Activated naive CD4-positive, alpha-beta T cell treated with anti-CD3 and anti-CD28 coated beads for 36 hours (primary cell): ENCODE data around the gene FIGNL1. TPM values are rescaled to one million over a fixed set of nuclear protein-coding genes. Genes with fewer than 3 reads are reported as not detected.
A peak's percentile ranks its signal among the peaks of the same experiment; 100 is the strongest.

Source experiments
- CTCF ChIA-PET: fragments of 350-600 bp; sonication (Branson Sonifier 250); formaldehyde crosslinking; loops from one replicate; lab custom pipeline; 2021; ENCODE audit warnings: antibody characterized with exemption; lab: Charles Lee
- DNase-seq: peaks from one replicate; pipeline ENCODE4 v3.0.0-alpha.2; 2020
- H3K27ac Mint-ChIP-seq: one replicate; pipeline ENCODE4 v1.8.0; 2021; ENCODE audit warnings: mild to moderate bottlenecking, mixed read lengths
- H3K27me3 Mint-ChIP-seq: one replicate; pipeline ENCODE4 v1.8.0; 2021; ENCODE audit warnings: low read depth, mixed read lengths
- H3K36me3 Mint-ChIP-seq: one replicate; pipeline ENCODE4 v1.8.0; 2021; ENCODE audit warnings: low read depth, mixed read lengths
- H3K4me1 Mint-ChIP-seq: one replicate; pipeline ENCODE4 v1.8.0; 2021; ENCODE audit warnings: low read depth, mixed read lengths
- H3K4me3 Mint-ChIP-seq: one replicate; pipeline ENCODE4 v1.8.0; 2021; ENCODE audit warnings: mild to moderate bottlenecking, moderate library complexity, mixed read lengths
- H3K9me3 Mint-ChIP-seq: one replicate; pipeline ENCODE4 v1.8.0; 2021; ENCODE audit warnings: mixed read lengths
- intact Hi-C: fragments of 100-400 bp; cut with micrococcal nuclease; formaldehyde crosslinking; loops from one replicate; pipeline ENCODE4 v1.15.1; 2023
- total RNA-seq, 2 experiments: library from RNA; stranded (reverse); gene quantifications; one replicate each; pipeline ENCODE4 v1.2.3, GENCODE V29; 2021

The FIGNL1 gene
- total RNA-seq, 2 experiments from 2014 or later = 43.7 to 44.4 TPM

GRCh38 chr7:50423860-50424259 lies 26.3 kb downstream of the FIGNL1 start:
- no peaks in the 10 kb centered on the region for H3K36me3 Mint-ChIP-seq
- CTCF ChIA-PET = interaction anchor here (1.1 to 4.6 kb wide), 3 partner anchors 15 to 331 kb away, joined by 3 to 25 read pairs (median 4); partner anchors contain the start of gene ZPBP
- DNase-seq = no peak
- intact Hi-C loops = no loop called here
- H3K27me3 Mint-ChIP-seq = no peaks in the 10 kb centered on the region
- H3K9me3 Mint-ChIP-seq = no peaks in the 10 kb centered on the region
- no peak overlapping the region for H3K27ac Mint-ChIP-seq
- H3K4me3 Mint-ChIP-seq = no peak overlapping the region
- no peaks in the 10 kb centered on the region for H3K4me1 Mint-ChIP-seq

GRCh38 chr7:50422858-50423257 lies 27.3 kb downstream of the FIGNL1 start:
- Mint-ChIP-seq H3K27me3 (no peaks in the 10 kb centered on the region), H3K4me1 (no peaks in the 10 kb centered on the region), H3K9me3 (no peaks in the 10 kb centered on the region), H3K27ac (no peak overlapping the region), H3K36me3 (no peaks in the 10 kb centered on the region), H3K4me3 (no peak overlapping the region)
- intact Hi-C loops = no loop called here
- CTCF ChIA-PET = interaction anchor here (1.1 to 4.6 kb wide), 4 partner anchors 16 to 330 kb away, joined by 3 to 25 read pairs (median 4); partner anchors contain the start of gene ZPBP
- DNase-seq = no peak

- Mint-ChIP-seq H3K4me3 (no peak overlapping the region), H3K4me1 (peaks cover 17% of the 10 kb centered on the region), H3K36me3 (no peaks in the 10 kb centered on the region), H3K9me3 (no peaks in the 10 kb centered on the region), H3K27ac (no peak overlapping the region), H3K27me3 (no peaks in the 10 kb centered on the region)
- CTCF ChIA-PET = interaction anchor here (0.7 to 4.6 kb wide), 12 partner anchors 10 to 328 kb away, joined by 3 to 25 read pairs (median 6); partner anchors contain the start of gene ZPBP
- no peak for DNase-seq
- intact Hi-C loops = no loop called here
Observed at GRCh38 chr7:50421043-50421442, 29.1 kb downstream of the FIGNL1 start.

GRCh38 chr7:50418526-50419290 lies 31.4 kb downstream of the FIGNL1 start:
- CTCF ChIA-PET = interaction anchor here (0.6 to 5.1 kb wide), 52 partner anchors 9 to 397 kb away, joined by 3 to 106 read pairs (median 6); partner anchors contain the start of gene ZPBP
- H3K4me1 Mint-ChIP-seq = peaks cover 24% of the 10 kb centered on the region
- intact Hi-C loops = loop anchor here (1.0 kb wide), 8 partner anchors 21 to 326 kb away; no protein-coding TSS in a partner anchor
- no peak for DNase-seq
- no peak overlapping the region for H3K4me3 Mint-ChIP-seq
- no peak overlapping the region for H3K27ac Mint-ChIP-seq
- H3K36me3 Mint-ChIP-seq = no peaks in the 10 kb centered on the region
- no peaks in the 10 kb centered on the region for H3K9me3 Mint-ChIP-seq
- no peaks in the 10 kb centered on the region for H3K27me3 Mint-ChIP-seq

GRCh38 chr7:50418086-50418515 lies 32.0 kb downstream of the FIGNL1 start:
- no peaks in the 10 kb centered on the region for H3K36me3 Mint-ChIP-seq
- no peaks in the 10 kb centered on the region for H3K9me3 Mint-ChIP-seq
- CTCF ChIA-PET = interaction anchor here (0.6 to 5.1 kb wide), 63 partner anchors 8 to 397 kb away, joined by 3 to 106 read pairs (median 6); partner anchors contain the start of gene ZPBP
- H3K4me1 Mint-ChIP-seq = peaks cover 24% of the 10 kb centered on the region
- no peak overlapping the region for H3K4me3 Mint-ChIP-seq
- peak; percentile 92 for DNase-seq
- no peak overlapping the region for H3K27ac Mint-ChIP-seq
- intact Hi-C loops = loop anchor here (1.0 kb wide), 8 partner anchors 21 to 326 kb away; no protein-coding TSS in a partner anchor
- no peaks in the 10 kb centered on the region for H3K27me3 Mint-ChIP-seq

GRCh38 chr7:50416527-50417182 lies 33.5 kb downstream of the FIGNL1 start:
- Mint-ChIP-seq H3K4me1 (peaks cover 24% of the 10 kb centered on the region), H3K4me3 (peak overlapping the region; percentile 46), H3K9me3 (no peaks in the 10 kb centered on the region), H3K36me3 (no peaks in the 10 kb centered on the region), H3K27me3 (no peaks in the 10 kb centered on the region), H3K27ac (peak overlapping the region; percentile 19)
- CTCF ChIA-PET = interaction anchor here (0.6 to 5.1 kb wide), 32 partner anchors 9 to 724 kb away, joined by 3 to 106 read pairs (median 6); no protein-coding TSS in a partner anchor
- intact Hi-C loops = loop anchor here (1.0 to 2.0 kb wide), 3 partner anchors 23 to 100 kb away; no protein-coding TSS in a partner anchor
- no peak for DNase-seq

- Mint-ChIP-seq H3K36me3 (no peaks in the 10 kb centered on the region), H3K27me3 (no peaks in the 10 kb centered on the region), H3K27ac (no peak overlapping the region), H3K4me3 (peak overlapping the region; percentile 46), H3K9me3 (no peaks in the 10 kb centered on the region), H3K4me1 (peaks cover 29% of the 10 kb centered on the region)
- CTCF ChIA-PET = interaction anchor here (0.6 to 5.1 kb wide), 15 partner anchors 9 to 725 kb away, joined by 3 to 106 read pairs (median 11); no protein-coding TSS in a partner anchor
- intact Hi-C loops = loop anchor here (1.0 to 2.0 kb wide), 3 partner anchors 23 to 99 kb away; no protein-coding TSS in a partner anchor
- peak; percentile 47 for DNase-seq
Observed at GRCh38 chr7:50415844-50416364, 34.2 kb downstream of the FIGNL1 start.

GRCh38 chr7:50413561-50413960 lies 36.6 kb downstream of the FIGNL1 start:
- Mint-ChIP-seq H3K9me3 (no peaks in the 10 kb centered on the region), H3K27ac (no peak overlapping the region), H3K4me3 (no peak overlapping the region), H3K4me1 (peaks cover 47% of the 10 kb centered on the region), H3K36me3 (no peaks in the 10 kb centered on the region), H3K27me3 (no peaks in the 10 kb centered on the region)
- CTCF ChIA-PET = interaction anchor here (1.4 kb wide), 1 partner anchor 45 kb away, joined by 3 read pairs; no protein-coding TSS in a partner anchor
- intact Hi-C loops = no loop called here
- DNase-seq = no peak

GRCh38 chr7:50412973-50413372 lies 37.2 kb downstream of the FIGNL1 start:
- intact Hi-C loops = no loop called here
- no peaks in the 10 kb centered on the region for H3K36me3 Mint-ChIP-seq
- peaks cover 47% of the 10 kb centered on the region for H3K4me1 Mint-ChIP-seq
- H3K9me3 Mint-ChIP-seq = no peaks in the 10 kb centered on the region
- CTCF ChIA-PET = interaction anchor here (1.4 kb wide), 1 partner anchor 44 kb away, joined by 3 read pairs; no protein-coding TSS in a partner anchor
- DNase-seq = no peak
- no peak overlapping the region for H3K4me3 Mint-ChIP-seq
- H3K27ac Mint-ChIP-seq = no peak overlapping the region
- H3K27me3 Mint-ChIP-seq = no peaks in the 10 kb centered on the region

- no peaks in the 10 kb centered on the region for H3K9me3 Mint-ChIP-seq
- H3K36me3 Mint-ChIP-seq = no peaks in the 10 kb centered on the region
- peaks cover 45% of the 10 kb centered on the region for H3K4me1 Mint-ChIP-seq
- CTCF ChIA-PET = interaction anchor here (0.8 to 1.1 kb wide), 4 partner anchors 9 to 277 kb away, joined by 3 to 6 read pairs (median 3); no protein-coding TSS in a partner anchor
- no peak overlapping the region for H3K27ac Mint-ChIP-seq
- DNase-seq = no peak
- H3K4me3 Mint-ChIP-seq = no peak overlapping the region
- intact Hi-C loops = no loop called here
- H3K27me3 Mint-ChIP-seq = no peaks in the 10 kb centered on the region
Observed at GRCh38 chr7:50411332-50411731, 38.8 kb downstream of the FIGNL1 start.

GRCh38 chr7:50409856-50410745 lies 40.0 kb downstream of the FIGNL1 start:
- Mint-ChIP-seq H3K27ac (no peak overlapping the region), H3K27me3 (no peaks in the 10 kb centered on the region), H3K9me3 (no peaks in the 10 kb centered on the region), H3K4me3 (no peak overlapping the region), H3K4me1 (peaks cover 45% of the 10 kb centered on the region), H3K36me3 (peaks cover 3% of the 10 kb centered on the region)
- peak; percentile 44 for DNase-seq
- CTCF ChIA-PET = interaction anchor here (0.6 to 1.1 kb wide), 5 partner anchors 10 to 315 kb away, joined by 3 to 6 read pairs (median 3); no protein-coding TSS in a partner anchor
- intact Hi-C loops = no loop called here
